NCI-H1694 treated with DMSO at 0.1 percent for 48 hours (cell line): Measurements from ENCODE around the gene SNN.

Experiments
- DNase-seq: peaks from one replicate; lab custom pipeline; 2025; lab: John Stamatoyannopoulos, UW

The SNN gene

GRCh38 chr16:11635113-11635652, 33.1 kb upstream of the SNN start:
- no peak for DNase-seq

- no peak for DNase-seq
Observed at GRCh38 chr16:11635679-11636171, 32.5 kb upstream of the SNN start.

- DNase-seq, result no peak
Observed at GRCh38 chr16:11636172-11636721, 32.0 kb upstream of the SNN start.

DNA sequence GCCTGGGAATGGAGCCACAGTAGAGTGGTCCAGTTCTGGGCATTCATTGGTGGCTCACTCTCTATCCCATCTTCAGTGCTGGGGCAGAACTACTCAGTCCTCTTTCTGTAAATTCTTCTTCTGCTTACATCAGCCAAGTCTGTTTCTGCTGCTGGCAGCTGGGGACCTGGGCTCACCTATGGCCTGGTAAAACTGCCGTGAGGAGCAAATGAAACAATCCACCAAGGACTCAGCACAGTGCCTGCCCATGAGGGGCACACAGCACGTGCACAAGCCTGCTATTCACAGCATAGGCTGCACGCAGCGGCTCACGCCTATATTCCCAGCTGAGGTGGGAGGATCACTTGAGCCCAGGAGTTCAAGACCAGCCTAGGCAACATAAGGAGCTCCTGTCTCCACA, 30.9 kb upstream of the SNN start:
- DNase-seq, result no peak

GRCh38 chr16:11638140-11638539, 30.1 kb upstream of the SNN start:
- no peak for DNase-seq

- no peak for DNase-seq
Observed at GRCh38 chr16:11639008-11639562, 29.2 kb upstream of the SNN start.

GRCh38 chr16:11639925-11640899, 28.0 kb upstream of the SNN start:
- peak; percentile 64 for DNase-seq

DNA sequence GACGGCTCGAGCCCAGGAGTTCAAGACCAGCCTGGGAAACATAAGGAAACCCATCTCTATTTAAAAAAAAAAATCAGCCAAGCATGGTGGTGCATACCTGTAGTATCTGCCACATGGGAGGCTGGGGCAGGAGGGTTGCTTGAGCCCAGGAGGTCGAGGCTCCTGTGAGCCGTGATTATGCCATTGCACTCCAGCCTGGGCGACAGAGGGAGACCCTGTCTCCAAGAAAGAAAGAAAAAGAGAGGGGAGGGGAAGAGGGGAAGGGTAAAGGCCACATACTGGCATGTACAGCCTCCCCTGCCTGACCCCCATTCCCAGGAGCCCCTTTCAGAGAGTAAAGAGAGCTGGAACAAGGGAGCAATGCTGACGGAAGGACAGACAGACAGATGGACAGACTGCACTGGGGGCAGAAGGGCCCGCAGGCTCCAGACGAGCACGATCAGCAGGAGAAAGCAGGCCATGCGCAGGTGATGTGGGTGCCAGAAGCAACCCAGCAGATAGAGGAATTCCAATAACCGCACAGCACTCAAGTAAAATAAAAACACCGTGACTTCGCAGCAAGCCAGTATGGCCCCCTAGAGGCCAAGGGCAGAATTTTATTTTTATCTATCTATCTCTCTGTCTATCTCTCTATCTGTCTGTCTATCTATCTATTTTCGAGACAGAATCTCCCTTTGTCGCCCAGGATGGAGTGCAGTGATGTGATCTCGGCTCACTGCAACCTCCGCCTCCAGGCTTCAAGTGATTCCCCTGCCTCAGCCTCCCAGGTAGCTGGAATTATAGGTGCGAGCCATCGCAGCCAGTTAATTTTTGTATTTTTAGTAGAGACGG, 27.1 kb upstream of the SNN start:
- peak; percentile 62 for DNase-seq

GRCh38 chr16:11642765-11643116, 25.5 kb upstream of the SNN start:
- no peak for DNase-seq

DNA sequence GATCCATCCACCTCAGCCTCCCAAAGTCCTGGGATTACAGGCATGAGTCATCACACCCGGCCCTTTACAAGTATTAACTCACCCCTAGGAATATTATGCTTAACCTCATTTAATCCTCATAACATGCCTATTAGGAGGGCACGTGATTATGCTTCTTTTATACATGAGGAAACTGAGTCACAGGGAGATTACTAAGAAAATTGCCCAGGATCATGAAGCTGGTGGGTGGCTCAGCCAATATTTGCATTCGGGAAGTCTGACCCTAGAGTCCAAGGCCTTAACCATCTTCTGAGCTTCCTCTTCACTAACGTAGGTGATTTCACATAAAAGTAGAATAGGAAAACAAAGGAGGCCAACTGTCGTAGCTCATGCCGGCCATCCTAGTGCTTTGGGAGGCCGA, 19.0 kb upstream of the SNN start:
- no peak for DNase-seq

DNA sequence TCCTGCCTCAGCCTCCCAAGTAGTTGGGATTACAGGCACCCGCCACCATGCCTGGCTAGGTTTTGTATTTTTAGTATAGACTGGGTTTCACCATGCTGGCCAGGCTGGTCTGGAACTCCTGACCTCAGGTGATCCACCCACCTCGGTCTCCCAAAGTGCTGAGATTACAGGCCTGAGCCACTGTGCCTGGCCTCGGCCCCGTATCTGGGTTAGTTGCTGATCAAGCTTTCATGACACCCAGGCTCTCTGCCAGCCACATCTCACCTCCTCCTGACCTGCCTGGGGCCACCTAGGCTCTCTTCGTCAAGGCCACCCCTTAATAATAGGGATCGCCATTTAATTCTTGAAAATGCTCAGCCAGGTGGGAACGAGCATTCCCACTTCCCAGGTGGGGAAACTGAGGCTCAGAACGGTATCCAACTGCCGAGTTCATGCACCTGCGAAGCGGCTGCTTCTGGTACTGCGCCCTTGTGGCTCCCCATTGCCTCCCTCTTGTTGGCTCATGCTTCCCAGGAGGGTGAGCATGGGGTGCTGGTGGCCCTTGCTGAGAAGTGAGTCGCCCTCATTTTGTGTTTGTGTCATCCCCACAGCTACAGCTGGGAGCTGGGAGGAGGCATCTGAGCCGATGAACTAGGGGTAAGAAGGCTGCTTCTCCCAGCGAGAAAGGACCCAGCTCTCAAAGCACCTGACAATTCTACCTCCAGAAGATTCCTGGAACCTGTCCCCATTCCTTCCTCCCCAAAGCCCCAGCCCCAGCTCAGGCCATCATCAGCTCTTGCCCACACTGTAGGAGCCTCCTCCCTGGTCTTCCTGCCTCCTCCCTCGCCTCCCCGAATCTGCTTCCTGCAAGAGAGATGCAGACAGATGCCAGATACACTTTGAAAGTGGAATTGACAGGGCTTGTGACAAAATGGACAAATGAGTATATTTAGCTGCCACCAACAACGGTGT, 17.3 kb upstream of the SNN start:
- DNase-seq, result no peak

GRCh38 chr16:11651796-11652195, 16.5 kb upstream of the SNN start:
- no peak for DNase-seq

- no peak for DNase-seq
Observed at GRCh38 chr16:11655655-11656054, 12.6 kb upstream of the SNN start.

GRCh38 chr16:11657556-11657955, 10.7 kb upstream of the SNN start:
- DNase-seq, result no peak

- DNase-seq, result no peak
Observed at GRCh38 chr16:11658896-11659708, 9.2 kb upstream of the SNN start.

DNA sequence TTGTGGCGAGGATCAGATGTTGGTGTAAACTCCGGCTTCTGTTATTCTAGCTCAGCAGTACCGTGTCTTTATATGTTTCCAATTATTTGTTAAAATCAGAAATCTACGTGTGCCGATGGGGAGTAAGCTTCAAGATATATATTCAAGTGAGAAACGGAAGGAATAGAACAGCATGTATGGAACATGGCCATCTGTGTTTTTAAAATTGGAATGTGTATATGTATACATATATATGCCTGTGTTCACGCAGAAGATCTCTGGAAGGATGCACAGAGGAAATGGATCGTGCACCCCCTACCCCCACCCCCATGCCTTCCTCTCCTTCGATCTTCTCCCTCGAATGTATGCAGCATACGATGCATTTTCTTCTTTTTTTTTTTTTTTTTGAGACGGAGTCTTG, 7.7 kb upstream of the SNN start:
- DNase-seq, result no peak

DNA sequence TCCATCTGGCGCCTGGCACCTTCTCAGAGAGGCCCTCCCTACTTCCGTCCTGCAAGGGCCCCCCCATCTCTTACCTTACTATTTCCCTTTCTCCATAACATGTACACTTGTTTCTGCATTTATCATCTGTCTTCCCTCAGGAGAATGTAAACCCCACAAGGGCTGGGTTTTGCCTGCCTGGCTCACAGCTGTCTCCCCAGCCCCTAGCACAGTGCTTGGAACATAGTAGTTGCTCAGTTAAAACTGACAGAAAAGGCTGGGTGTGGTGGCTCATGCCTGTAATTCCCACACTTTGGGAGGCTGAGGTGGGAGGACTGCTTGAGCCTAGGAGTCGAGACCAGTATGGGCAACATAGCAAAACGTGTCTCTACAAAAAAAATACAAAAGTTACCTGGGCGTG, 5.7 kb upstream of the SNN start:
- DNase-seq, result no peak

GRCh38 chr16:11665071-11665491, 3.2 kb upstream of the SNN start:
- DNase-seq, result peak; percentile 85

GRCh38 chr16:11666103-11667055, 1.9 kb upstream of the SNN start:
- DNase-seq, result no peak
